GM12801 (cell line): Measurements from ENCODE around the gene NGB.

Source experiments
- CTCF ChIP-seq: IDR thresholded peaks from one replicate; pipeline ENCODE4 v1.5.1; 2011; ENCODE audit warnings: control low read depth; ENCODE audit not compliant: insufficient read length; ENCODE audit errors: extremely low read depth

Gene NGB

GRCh38 chr14:77290705-77291104 lies 19.7 kb upstream of the NGB start:
- TF ChIP-seq CTCF: no peak

- TF ChIP-seq CTCF: no peak
Observed at GRCh38 chr14:77286576-77286975, 15.6 kb upstream of the NGB start.

GRCh38 chr14:77284466-77284865 lies 13.5 kb upstream of the NGB start:
- TF ChIP-seq CTCF: no peak

- TF ChIP-seq CTCF: no peak
Observed at GRCh38 chr14:77284066-77284465, 13.1 kb upstream of the NGB start.

GRCh38 chr14:77281852-77282410 lies 10.9 kb upstream of the NGB start:
- TF ChIP-seq CTCF: no peak

- no peak for TF ChIP-seq CTCF
Observed at GRCh38 chr14:77279719-77280118, 8.7 kb upstream of the NGB start.

- no peak for TF ChIP-seq CTCF
Observed at GRCh38 chr14:77278461-77279230, 7.6 kb upstream of the NGB start.
